LNCaP clone FGC (cell line): ENCODE results near the gene DNALI1.
"Not testable (repeated sequence)": the region's sequence is repeated elsewhere in the genome, so short reads cannot be mapped to it uniquely, and the experiment has no call there.

Source experiments
- DNase-seq: peaks from one replicate; pipeline ENCODE4 v3.0.0-alpha.2; 2011; ENCODE audit warnings: low read depth
- H3K4me3 ChIP-seq: 2 replicates; pipeline ENCODE4 v1.5.1; 2011; ENCODE audit warnings: mild to moderate bottlenecking, low read depth, low read length, control low read depth
- CTCF ChIP-seq: IDR thresholded peaks from 2 replicates; pipeline ENCODE4 v1.5.1; 2012; ENCODE audit warnings: mild to moderate bottlenecking; ENCODE audit not compliant: control insufficient read depth, insufficient read depth; ENCODE audit errors: extremely low read depth

The DNALI1 gene

GRCh38 chr1:37574834-37575480 is 18.2 kb downstream of the DNALI1 start:
- TF ChIP-seq CTCF, result no peak
- no peak for DNase-seq
- no peak overlapping the region for H3K4me3 ChIP-seq

- TF ChIP-seq CTCF, result no peak
- no peak for DNase-seq
- H3K4me3 ChIP-seq, result no peak overlapping the region
Observed at GRCh38 chr1:37575692-37576091, 19.0 kb downstream of the DNALI1 start.

GRCh38 chr1:37584544-37584943 is 27.8 kb downstream of the DNALI1 start:
- not testable (repeated sequence) for DNase-seq, H3K4me3 ChIP-seq

GRCh38 chr1:37588939-37589338 is 32.2 kb downstream of the DNALI1 start:
- TF ChIP-seq CTCF, result no peak

GRCh38 chr1:37593726-37594125 is 37.0 kb downstream of the DNALI1 start:
- peak overlapping the region; percentile 94; the same call in 1 of the 2 replicates for H3K4me3 ChIP-seq
- no peak for DNase-seq
- TF ChIP-seq CTCF, result no peak

More at GRCh38 chr1:37588939-37589338, 32.2 kb downstream of the DNALI1 start:
- no peak for DNase-seq
- no peak overlapping the region for H3K4me3 ChIP-seq

- H3K4me3 ChIP-seq, result peak within 1 kb of the TSS; percentile 94
- no peak for TF ChIP-seq CTCF
- peak; percentile 89 for DNase-seq
Observed at GRCh38 chr1:37595440-37596181, 38.9 kb downstream of the DNALI1 start, which contains the start of gene GNL2. Gene GNL2 (minus strand): TSS chr1:37595937. CDS start chr1:37595822, 115 bp downstream.

GRCh38 chr1:37596182-37596667 is 39.5 kb downstream of the DNALI1 start:
- no peak for DNase-seq
- no peak for TF ChIP-seq CTCF
- H3K4me3 ChIP-seq, result peak overlapping the region; percentile 94
